H9 (cell line): ENCODE data around the gene OPN4. TPM values are rescaled to one million over a fixed set of nuclear protein-coding genes. Genes with fewer than 3 reads are reported as not detected.

ENCODE experiments used
- DNase-seq: peaks from one replicate; pipeline ENCODE4 v3.0.0-alpha.2; 2017
- H2AFZ ChIP-seq: one replicate; pipeline ENCODE4 v1.6.1; 2013; ENCODE audit warnings: mild to moderate bottlenecking, low read length, control low read depth, moderate library complexity
- H2AK5ac ChIP-seq: 2 replicates; pipeline ENCODE4 v1.6.1; 2013; ENCODE audit warnings: low read length, control low read depth, mixed read lengths; ENCODE audit not compliant: insufficient read length
- H2BK120ac ChIP-seq: one replicate; pipeline ENCODE4 v1.6.1; 2013; ENCODE audit warnings: low read depth, mild to moderate bottlenecking, low read length, control low read depth, inconsistent platforms; ENCODE audit not compliant: poor library complexity, severe bottlenecking
- H2BK12ac ChIP-seq: 2 replicates; pipeline ENCODE4 v1.6.1; 2013; ENCODE audit warnings: low read length, control low read depth, mixed read lengths, low read depth; ENCODE audit not compliant: insufficient read length
- H2BK15ac ChIP-seq: 2 replicates; pipeline ENCODE4 v1.6.1; 2013; ENCODE audit warnings: low read depth, low read length, control low read depth
- H2BK20ac ChIP-seq: one replicate; pipeline ENCODE4 v1.6.1; 2013; ENCODE audit warnings: low read depth, mild to moderate bottlenecking, low read length, control low read depth, inconsistent platforms; ENCODE audit not compliant: poor library complexity, severe bottlenecking
- H2BK5ac ChIP-seq: 2 replicates; pipeline ENCODE4 v1.6.1; 2013; ENCODE audit warnings: low read length, control low read depth, mixed read lengths; ENCODE audit not compliant: insufficient read length
- H3K14ac ChIP-seq: 2 replicates; pipeline ENCODE4 v1.6.1; 2013; ENCODE audit warnings: low read length, control low read depth; ENCODE audit not compliant: insufficient read depth
- H3K18ac ChIP-seq: 2 replicates; pipeline ENCODE4 v1.6.1; 2013; ENCODE audit warnings: low read depth, mild to moderate bottlenecking, mixed read lengths, low read length, control low read depth; ENCODE audit not compliant: insufficient read length
- H3K23ac ChIP-seq: 2 replicates; pipeline ENCODE4 v1.6.1; 2013; ENCODE audit warnings: low read length, control low read depth, mixed read lengths, low read depth; ENCODE audit not compliant: insufficient read length
- H3K23me2 ChIP-seq: 2 replicates; pipeline ENCODE4 v1.6.1; 2013; ENCODE audit warnings: low read depth, mild to moderate bottlenecking, mixed read lengths, low read length, control low read depth; ENCODE audit not compliant: insufficient read length, poor library complexity, severe bottlenecking
- H3K27ac ChIP-seq: 2 replicates; pipeline ENCODE4 v1.5.1; 2013; ENCODE audit warnings: low read length, control low read depth, mixed read lengths, low read depth; ENCODE audit not compliant: insufficient read length
- H3K27me3 ChIP-seq: 2 replicates; pipeline ENCODE4 v1.6.1; 2013; ENCODE audit warnings: low read length, control low read depth, inconsistent platforms; ENCODE audit not compliant: insufficient read depth
- H3K4ac ChIP-seq: 2 replicates; pipeline ENCODE4 v1.6.1; 2013; ENCODE audit warnings: low read depth, mild to moderate bottlenecking, control low read depth, inconsistent platforms, low read length, moderate library complexity
- H3K4me1 ChIP-seq: 2 replicates; pipeline ENCODE4 v1.6.1; 2013; ENCODE audit warnings: low read length, control low read depth, inconsistent platforms; ENCODE audit not compliant: insufficient read depth
- H3K4me2 ChIP-seq: 2 replicates; pipeline ENCODE4 v1.6.1; 2013; ENCODE audit warnings: low read length, control low read depth, mixed read lengths; ENCODE audit not compliant: insufficient read length, insufficient read depth
- H3K56ac ChIP-seq: 2 replicates; pipeline ENCODE4 v1.6.1; 2013; ENCODE audit warnings: low read depth, mild to moderate bottlenecking, mixed read lengths, low read length, control low read depth; ENCODE audit not compliant: insufficient read length
- H3K79me1 ChIP-seq: 2 replicates; pipeline ENCODE4 v1.6.1; 2013; ENCODE audit warnings: low read depth, mild to moderate bottlenecking, moderate library complexity, low read length, control low read depth, inconsistent platforms; ENCODE audit not compliant: insufficient read depth, poor library complexity, severe bottlenecking
- H3K79me2 ChIP-seq: 2 replicates; pipeline ENCODE4 v1.6.1; 2013; ENCODE audit warnings: low read length, control low read depth, inconsistent platforms; ENCODE audit not compliant: insufficient read depth
- H3K9ac ChIP-seq: 2 replicates; pipeline ENCODE4 v1.6.1; 2013; ENCODE audit warnings: low read length, control low read depth, mixed read lengths; ENCODE audit not compliant: insufficient read length; ENCODE audit errors: extremely low read depth
- H3K9me3 ChIP-seq: one replicate; pipeline ENCODE4 v1.6.1; 2013; ENCODE audit warnings: low read depth, low read length, inconsistent platforms; ENCODE audit not compliant: control insufficient read depth
- H3T11ph ChIP-seq: one replicate; pipeline ENCODE4 v1.6.1; 2013; ENCODE audit warnings: mild to moderate bottlenecking, low read length, control low read depth, inconsistent platforms
- H4K20me1 ChIP-seq: one replicate; pipeline ENCODE4 v1.6.1; 2013; ENCODE audit not compliant: control insufficient read depth, insufficient read length, insufficient read depth
- H4K5ac ChIP-seq: 2 replicates; pipeline ENCODE4 v1.6.1; 2013; ENCODE audit warnings: low read depth, mild to moderate bottlenecking, mixed read lengths, low read length, control low read depth; ENCODE audit not compliant: insufficient read length
- H4K8ac ChIP-seq: replicated peaks from 2 replicates; pipeline ENCODE4 v1.6.1; 2013; ENCODE audit warnings: low read length, control low read depth, mixed read lengths, low read depth; ENCODE audit not compliant: insufficient read length
- H4K91ac ChIP-seq: 2 replicates; pipeline ENCODE4 v1.6.1; 2013; ENCODE audit warnings: low read depth, mild to moderate bottlenecking, moderate library complexity, mixed read lengths, low read length, control low read depth; ENCODE audit not compliant: insufficient read length
- H3K27ac Mint-ChIP-seq, 3 experiments: 2 replicates in 2 of 3; 3 replicates in 1 of 3; pipeline ENCODE4 v1.8.0; 2020 to 2021; ENCODE audit warnings: mixed read lengths in 3 of 3, mild to moderate bottlenecking in 1 of 3, moderate library complexity in 1 of 3
- H3K27me3 Mint-ChIP-seq: 2 replicates; pipeline ENCODE4 v1.8.0; 2021; ENCODE audit warnings: low read depth, mild to moderate bottlenecking, moderate library complexity, mixed read lengths
- H3K36me3 Mint-ChIP-seq, 3 experiments: 2 replicates in 2 of 3; 3 replicates in 1 of 3; pipeline ENCODE4 v1.8.0; 2020 to 2021; ENCODE audit warnings: low read depth in 3 of 3, mixed read lengths in 3 of 3; ENCODE audit not compliant: insufficient read depth in 1 of 3
- H3K4me1 Mint-ChIP-seq, 2 experiments: 2 replicates each; pipeline ENCODE4 v1.8.0; 2020; ENCODE audit warnings: mixed read lengths in 2 of 2
- H3K4me3 Mint-ChIP-seq, 2 experiments: 2 replicates in 1 of 2; 3 replicates in 1 of 2; pipeline ENCODE4 v1.8.0; 2020 to 2021; ENCODE audit warnings: mild to moderate bottlenecking in 2 of 2, mixed read lengths in 2 of 2, moderate library complexity in 1 of 2
- H3K9me3 Mint-ChIP-seq, 2 experiments: 2 replicates in 1 of 2; 3 replicates in 1 of 2; pipeline ENCODE4 v1.8.0; 2020; ENCODE audit warnings: mild to moderate bottlenecking in 2 of 2, mixed read lengths in 2 of 2, moderate library complexity in 1 of 2
- CTCF ChIP-seq: fragments of 200-600 bp; sonication (generic); conservative IDR thresholded peaks from 3 replicates; pipeline ENCODE4 v1.8.0; 2021; ENCODE audit warnings: antibody characterized with exemption, mild to moderate bottlenecking
- WGBS: extraction: QIAGEN DNeasy Blood & Tissue Kit; methylation state at CpG from one replicate; pipeline ENCODE4 v1.1.7; 2013; ENCODE audit warnings: missing lambda C conversion rate, low lambda C conversion rate, mixed read lengths; ENCODE audit not compliant: insufficient read length; ENCODE audit errors: extremely low coverage; 5-methylcytosine and 5-hydroxymethylcytosine counted together
- total RNA-seq: library from RNA; stranded (reverse); gene quantifications from 2 replicates; pipeline ENCODE4 v1.2.1, GENCODE V29; 2021

The OPN4 gene
- total RNA-seq, 1 experiment from 2014 or later = not detected

GRCh38 chr10:86651631-86652331 lies 2.6 kb upstream of the OPN4 start:
- Histone ChIP-seq H3K79me1 (no peaks in the 10 kb centered on the region), H2BK12ac (no peak overlapping the region), H3K79me2 (no peaks in the 10 kb centered on the region), H3K14ac (no peak overlapping the region; the same call in 1 of the 2 replicates), H4K8ac (no peak overlapping the region), H3K27ac (no peak overlapping the region), H3K27me3 (no peaks in the 10 kb centered on the region), H2BK5ac (no peak overlapping the region), H3K4ac (no peak overlapping the region), H3K4me2 (no peak overlapping the region), H3K18ac (no peak overlapping the region), H3K23ac (no peak overlapping the region), H3K23me2 (no peaks in the 10 kb centered on the region), H4K5ac (no peak overlapping the region), H2BK20ac (no peak overlapping the region), H4K91ac (no peak overlapping the region), H3K9me3 (no peaks in the 10 kb centered on the region), H4K20me1 (no peaks in the 10 kb centered on the region), H2AK5ac (no peak overlapping the region), H3K9ac (no peak overlapping the region), H2BK15ac (no peak overlapping the region), H3K4me1 (no peaks in the 10 kb centered on the region), H3T11ph (no peak overlapping the region), H3K56ac (no peak overlapping the region), H2AFZ (no peak overlapping the region), H2BK120ac (no peak overlapping the region)
- no peak overlapping the region for H3K4me3 Mint-ChIP-seq
- no peaks in the 10 kb centered on the region for H3K36me3 Mint-ChIP-seq
- H3K4me1 Mint-ChIP-seq = peaks cover 13 to 15% of the 10 kb centered on the region in 2 experiments
- H3K27ac Mint-ChIP-seq = no peak overlapping the region; a peak in 1 of 7 replicates
- H3K27me3 Mint-ChIP-seq = no peaks in the 10 kb centered on the region
- TF ChIP-seq CTCF = no peak
- peak; percentile 25 for DNase-seq
- WGBS = no CpG with 5 or more reads among the region's 16 CpGs
- no peaks in the 10 kb centered on the region for H3K9me3 Mint-ChIP-seq
